ENCODE data around the gene MTA2. TPM values are rescaled to one million over a fixed set of nuclear protein-coding genes. Genes with fewer than 3 reads are reported as not detected.

Gene MTA2
- total RNA-seq, 4 donors from 2014 or later, result 107 to 125 (median 110) TPM

DNA sequence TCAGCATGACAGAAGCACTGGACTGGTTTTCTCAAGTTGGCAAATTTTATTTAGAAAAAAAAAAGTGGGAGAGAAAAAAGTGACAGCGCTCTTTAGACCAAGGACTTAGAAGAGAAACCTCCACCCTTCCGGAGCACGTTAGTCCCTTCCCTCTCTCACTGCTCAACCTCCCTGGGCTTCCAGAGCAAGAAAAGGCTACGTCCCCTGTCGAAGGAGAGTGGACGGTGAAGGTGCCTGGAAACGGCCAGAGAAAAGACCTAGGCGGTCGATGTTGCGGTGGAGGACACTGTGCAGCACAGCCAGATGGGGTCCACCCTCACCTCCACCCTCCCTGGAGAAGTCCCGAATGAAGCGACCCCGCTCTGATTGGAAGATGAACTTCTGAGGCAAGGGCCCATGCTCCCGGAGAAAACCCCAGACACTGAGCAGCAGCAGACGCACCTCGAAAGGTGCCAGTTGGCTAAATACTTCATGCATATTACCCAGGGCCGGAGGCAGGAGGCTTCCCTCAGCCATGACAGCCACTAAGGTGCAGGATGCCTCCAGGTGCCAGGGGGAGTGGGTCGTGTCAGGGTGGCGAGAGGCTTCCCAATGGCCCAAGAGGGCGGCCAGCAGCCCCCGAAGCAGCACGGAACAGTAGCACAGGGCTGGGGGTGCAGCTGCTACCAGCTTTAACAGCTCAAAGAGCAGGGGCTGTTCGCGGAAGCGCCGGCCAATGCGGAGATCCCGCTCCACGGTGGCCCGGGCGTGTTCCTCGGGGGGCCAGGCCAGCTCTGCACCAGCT, 45.4 kb upstream of the MTA2 start:
- DNase-seq (ENCODE audit: low spot score in 2 of 2), result no peak
- H3K4me3 ChIP-seq, result peak overlapping the region; percentile 99
- H3K27me3 ChIP-seq, result no peaks in the 10 kb centered on the region
- peak overlapping the region; percentile 98 for H3K27ac ChIP-seq
- TF ChIP-seq POLR2AphosphoS5 (IDR thresholded peaks at IDR 0.05) (no peak), EP300 (IDR thresholded peaks at IDR 0.05) (no peak), POLR2A (IDR thresholded peaks at IDR 0.05) (no peak)
- TF ChIP-seq, protein P1, sequence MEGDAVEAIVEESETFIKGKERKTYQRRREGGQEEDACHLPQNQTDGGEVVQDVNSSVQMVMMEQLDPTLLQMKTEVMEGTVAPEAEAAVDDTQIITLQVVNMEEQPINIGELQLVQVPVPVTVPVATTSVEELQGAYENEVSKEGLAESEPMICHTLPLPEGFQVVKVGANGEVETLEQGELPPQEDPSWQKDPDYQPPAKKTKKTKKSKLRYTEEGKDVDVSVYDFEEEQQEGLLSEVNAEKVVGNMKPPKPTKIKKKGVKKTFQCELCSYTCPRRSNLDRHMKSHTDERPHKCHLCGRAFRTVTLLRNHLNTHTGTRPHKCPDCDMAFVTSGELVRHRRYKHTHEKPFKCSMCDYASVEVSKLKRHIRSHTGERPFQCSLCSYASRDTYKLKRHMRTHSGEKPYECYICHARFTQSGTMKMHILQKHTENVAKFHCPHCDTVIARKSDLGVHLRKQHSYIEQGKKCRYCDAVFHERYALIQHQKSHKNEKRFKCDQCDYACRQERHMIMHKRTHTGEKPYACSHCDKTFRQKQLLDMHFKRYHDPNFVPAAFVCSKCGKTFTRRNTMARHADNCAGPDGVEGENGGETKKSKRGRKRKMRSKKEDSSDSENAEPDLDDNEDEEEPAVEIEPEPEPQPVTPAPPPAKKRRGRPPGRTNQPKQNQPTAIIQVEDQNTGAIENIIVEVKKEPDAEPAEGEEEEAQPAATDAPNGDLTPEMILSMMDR (IDR thresholded peaks at IDR 0.05), result no peak
- H3K4me1 ChIP-seq, result peaks cover 33% of the 10 kb centered on the region
- WGBS, result 49% methylated on average over 21 of the region's 32 CpGs
- H3K36me3 ChIP-seq, result peaks cover 38% of the 10 kb centered on the region
- H3K9me3 ChIP-seq, result no peaks in the 10 kb centered on the region

DNA sequence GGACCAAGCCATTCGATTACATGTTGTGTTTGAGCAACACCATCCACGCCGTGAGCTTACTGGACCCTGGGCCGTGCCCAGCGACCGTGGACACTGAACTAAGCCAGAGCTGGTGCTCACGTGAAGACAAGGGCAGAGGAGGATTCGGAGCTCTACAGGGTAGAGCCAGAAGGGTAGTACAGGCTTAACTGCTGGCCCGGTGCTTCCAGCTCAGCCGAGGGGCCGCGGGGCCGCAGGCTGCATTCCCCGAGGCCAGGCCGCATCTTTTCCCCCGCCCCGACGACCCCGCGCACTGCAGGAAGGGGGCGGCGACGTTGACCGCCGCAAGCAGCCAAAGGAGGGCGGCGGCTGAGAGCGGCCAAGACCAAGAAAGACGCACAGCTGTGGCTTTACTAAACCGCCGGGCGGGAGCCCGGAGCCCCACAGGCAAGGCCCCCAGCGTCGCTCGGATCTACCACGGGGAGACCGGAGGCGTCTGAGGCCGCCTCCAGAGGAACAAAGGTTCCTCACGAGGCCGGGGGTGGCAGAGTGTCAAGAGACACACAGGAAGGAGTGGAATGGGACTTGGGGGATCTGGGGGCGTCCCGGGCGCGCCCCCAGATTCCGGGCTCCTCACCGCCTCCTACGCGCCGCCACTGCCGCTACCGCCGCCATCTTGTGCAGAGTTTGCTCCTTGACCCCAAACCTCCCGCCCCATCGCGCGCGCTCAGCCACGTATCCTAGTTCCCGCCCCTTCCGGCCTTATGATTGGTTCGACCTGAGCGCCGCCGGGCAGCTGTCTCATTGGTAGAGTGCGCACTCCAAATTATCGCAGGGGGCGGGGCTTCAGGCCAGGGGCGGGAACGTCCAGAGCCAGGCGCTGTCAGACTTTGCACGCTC, 44.5 kb upstream of the MTA2 start, which contains the start of gene GANAB:
Gene GANAB (minus strand): TSS at position 668 of the 879 bp plus-strand sequence. CDS start 14 bp downstream, at position 654.
- WGBS, result under 1% methylated on average over 49 of the region's 73 CpGs
- peak within 1 kb of the TSS; percentile 99 for H3K4me3 ChIP-seq
- TF ChIP-seq, protein P1 (IDR thresholded peaks at IDR 0.05), result no peak
- TF ChIP-seq POLR2AphosphoS5 (IDR thresholded peaks at IDR 0.05), result peak; percentile 18 to 76 (median 60)
- peak; percentile 53 to 81 for TF ChIP-seq POLR2A (IDR thresholded peaks at IDR 0.05)
- no peak for TF ChIP-seq EP300 (IDR thresholded peaks at IDR 0.05)
- no peaks in the 10 kb centered on the region for H3K27me3 ChIP-seq
- peaks cover 26% of the 10 kb centered on the region for H3K4me1 ChIP-seq
- DNase-seq (ENCODE audit: low spot score in 2 of 2), result peak; percentile 100
- peak within 1 kb of the TSS; percentile 98 for H3K27ac ChIP-seq
- no peaks in the 10 kb centered on the region for H3K9me3 ChIP-seq
- H3K36me3 ChIP-seq, result peaks cover 38% of the 10 kb centered on the region

- DNase-seq (ENCODE audit: low spot score in 2 of 2), result no peak
- Histone ChIP-seq H3K9me3 (no peaks in the 10 kb centered on the region), H3K27ac (peak overlapping the region; percentile 98), H3K27me3 (no peaks in the 10 kb centered on the region), H3K4me1 (peaks cover 26% of the 10 kb centered on the region), H3K36me3 (peaks cover 38% of the 10 kb centered on the region), H3K4me3 (peak overlapping the region; percentile 99)
- 14% methylated on average over 11 of the region's 11 CpGs for WGBS
- TF ChIP-seq POLR2A (IDR thresholded peaks at IDR 0.05) (no peak), EP300 (IDR thresholded peaks at IDR 0.05) (no peak), POLR2AphosphoS5 (IDR thresholded peaks at IDR 0.05) (no peak)
- TF ChIP-seq, protein P1 (IDR thresholded peaks at IDR 0.05), result no peak
These were observed 43.9 kb upstream of the MTA2 start for GRCh38 chr11:62645671-62645945.

DNA sequence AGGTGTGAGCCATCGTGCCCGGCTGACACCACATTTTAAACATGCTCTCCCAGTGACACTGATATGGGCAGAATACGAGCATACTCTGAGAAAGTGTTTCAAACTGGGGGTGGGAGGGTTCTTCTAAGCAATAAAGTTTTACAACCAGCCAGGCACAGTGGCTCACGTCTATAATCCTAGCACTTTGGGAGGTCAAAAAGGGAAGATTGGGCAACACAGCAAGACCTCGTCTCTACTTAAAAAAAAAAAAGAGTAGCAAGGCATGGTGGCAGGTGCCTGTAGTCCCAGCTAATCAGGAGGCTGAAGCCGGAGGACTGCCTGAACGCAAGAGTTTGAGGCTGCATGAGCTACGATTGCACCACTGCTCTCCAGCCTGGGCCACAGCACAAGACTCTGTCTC, 42.6 kb upstream of the MTA2 start:
- H3K27me3 ChIP-seq, result no peaks in the 10 kb centered on the region
- H3K9me3 ChIP-seq, result no peaks in the 10 kb centered on the region
- no peak overlapping the region for H3K27ac ChIP-seq
- peaks cover 26% of the 10 kb centered on the region for H3K4me1 ChIP-seq
- TF ChIP-seq EP300 (IDR thresholded peaks at IDR 0.05) (no peak), POLR2AphosphoS5 (IDR thresholded peaks at IDR 0.05) (no peak), POLR2A (IDR thresholded peaks at IDR 0.05) (no peak)
- TF ChIP-seq, protein P1 (IDR thresholded peaks at IDR 0.05), result no peak
- no peak for DNase-seq (ENCODE audit: low spot score in 2 of 2)
- H3K36me3 ChIP-seq, result peaks cover 34% of the 10 kb centered on the region
- WGBS, result 85% methylated on average over 8 of the region's 8 CpGs
- no peak overlapping the region for H3K4me3 ChIP-seq

DNA sequence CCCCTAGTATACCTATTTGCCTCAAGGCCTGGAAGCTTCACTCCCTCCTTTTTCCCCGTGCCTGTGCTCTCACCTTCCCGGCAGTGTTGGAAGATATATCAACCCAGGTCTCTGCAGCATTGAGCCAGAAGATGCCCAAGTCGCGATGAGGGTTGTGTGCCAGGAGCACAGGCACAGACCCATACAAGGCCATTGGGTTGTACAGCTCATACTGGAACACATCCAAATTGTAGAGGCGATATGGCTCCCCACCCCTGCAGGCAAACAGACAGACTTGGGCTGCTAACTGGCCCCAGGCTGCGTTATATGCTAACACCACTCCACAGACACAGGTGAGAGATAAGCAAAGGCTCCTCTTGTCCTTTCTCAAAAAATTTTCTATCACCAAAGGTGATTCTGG, 30.8 kb upstream of the MTA2 start:
- H3K36me3 ChIP-seq, result peaks cover 95% of the 10 kb centered on the region
- H3K9me3 ChIP-seq, result no peaks in the 10 kb centered on the region
- no peaks in the 10 kb centered on the region for H3K27me3 ChIP-seq
- WGBS, result 88% methylated on average over 6 of the region's 6 CpGs
- H3K27ac ChIP-seq, result no peak overlapping the region
- TF ChIP-seq POLR2AphosphoS5 (IDR thresholded peaks at IDR 0.05), result no peak
- no peak for TF ChIP-seq POLR2A (IDR thresholded peaks at IDR 0.05)
- TF ChIP-seq, protein P1 (IDR thresholded peaks at IDR 0.05), result no peak
- TF ChIP-seq EP300 (IDR thresholded peaks at IDR 0.05), result no peak
- no peak for DNase-seq (ENCODE audit: low spot score in 2 of 2)
- H3K4me3 ChIP-seq, result no peak overlapping the region
- no peaks in the 10 kb centered on the region for H3K4me1 ChIP-seq

All from suprapubic skin (tissue), 4 donors.